Panc1 (cell line): ENCODE data around the gene ATXN1. TPM values are rescaled to one million over a fixed set of nuclear protein-coding genes. Genes with fewer than 3 reads are reported as not detected.
"Not testable (repeated sequence)": the region's sequence is repeated elsewhere in the genome, so short reads cannot be mapped to it uniquely, and the experiment has no call there.

ENCODE experiments used
- ATAC-seq: fragments of 200-7000 bp; cut with Tn5 transposase; 2 replicates; pipeline ENCODE4 v1.9.1; 2020; ENCODE audit warnings: mild to moderate bottlenecking, moderate library complexity
- BruUV-seq: library from RNA; stranded (reverse); fragments of 400-500 nt; replicated peaks from 2 replicates; lab custom pipeline; 2021; lab: Mats Ljungman, UMichigan
- CTCF ChIA-PET: fragments of 300-600 bp; sonication (Branson Sonifier 250); formaldehyde crosslinking; loops from one replicate; lab custom pipeline; 2022; ENCODE audit warnings: antibody characterized with exemption; lab: Charles Lee
- POLR2A ChIA-PET: fragments of 300-600 bp; sonication (Branson Sonifier 250); formaldehyde crosslinking; loops from one replicate; lab custom pipeline; 2022; ENCODE audit warnings: antibody characterized with exemption; lab: Charles Lee
- DNase-seq: peaks from one replicate; pipeline ENCODE4 v3.0.0-alpha.2; 2010; ENCODE audit warnings: low read depth, low spot score
- H3K27ac ChIP-seq: 2 replicates; pipeline ENCODE4 v1.5.1; 2011; ENCODE audit warnings: mild to moderate bottlenecking, low read length, inconsistent platforms
- H3K27me3 ChIP-seq: fragments of 200-500 bp; sonication (Bioruptor generic); 2 replicates; pipeline ENCODE4 v1.6.0; 2014; ENCODE audit warnings: low read length, inconsistent platforms; ENCODE audit not compliant: control insufficient read depth, insufficient read depth
- H3K36me3 ChIP-seq: fragments of 200-500 bp; sonication (Bioruptor generic); 2 replicates; pipeline ENCODE4 v1.5.1; 2014; ENCODE audit warnings: inconsistent platforms, mild to moderate bottlenecking, low read length, moderate library complexity; ENCODE audit not compliant: control insufficient read depth, insufficient read depth
- H3K4me1 ChIP-seq: 2 replicates; pipeline ENCODE4 v1.5.1; 2011; ENCODE audit warnings: inconsistent platforms, mild to moderate bottlenecking, low read length, moderate library complexity; ENCODE audit not compliant: control insufficient read depth, insufficient read depth
- H3K4me3 ChIP-seq, 2 experiments: 2 replicates each; pipeline ENCODE4 v1.5.1; 2011 to 2012; ENCODE audit warnings: low read depth in 2 of 2, low read length in 2 of 2, mild to moderate bottlenecking in 2 of 2, inconsistent platforms in 1 of 2, moderate library complexity in 1 of 2
- H3K9me3 ChIP-seq: fragments of 200-500 bp; sonication (Bioruptor generic); 2 replicates; pipeline ENCODE4 v1.5.1; 2014; ENCODE audit warnings: low read depth, mild to moderate bottlenecking, inconsistent platforms, low read length, moderate library complexity; ENCODE audit not compliant: control insufficient read depth, insufficient read depth
- POLR2AphosphoS5 ChIP-seq: IDR thresholded peaks from 2 replicates; pipeline ENCODE4 v1.6.1; 2012; ENCODE audit warnings: mild to moderate bottlenecking, low read depth, low read length, moderate library complexity
- SIN3A ChIP-seq: IDR thresholded peaks from 2 replicates; pipeline ENCODE4 v1.6.1; 2012; ENCODE audit warnings: low read depth, mild to moderate bottlenecking, low read length, moderate library complexity, borderline replicate concordance; ENCODE audit not compliant: insufficient read depth
- TCF7L2 ChIP-seq: IDR thresholded peaks from 2 replicates; pipeline ENCODE4 v1.6.1; 2011; ENCODE audit warnings: mild to moderate bottlenecking, low read depth, low read length, inconsistent platforms
- in situ Hi-C: cut with HindIII; loops from 2 replicates; pipeline ENCODE4 v1.10.0; 2016; ENCODE audit warnings: low sequenced_read_pairs, low pct_unique_long_range_greater_than_20kb
- intact Hi-C: fragments of 100-400 bp; cut with micrococcal nuclease; formaldehyde crosslinking; loops from one replicate; pipeline ENCODE4 v1.10.0; 2022; ENCODE audit not compliant: unreplicated experiment
- total RNA-seq: library from RNA; stranded (reverse); gene quantifications from one replicate; pipeline ENCODE4 v1.2.1, GENCODE V29; 2021; ENCODE audit not compliant: unreplicated experiment
- TF ChIP-seq, protein P1 (sequence below), 2 experiments: IDR thresholded peaks; 2 replicates each; pipeline ENCODE4 v1.6.1; 2011 to 2012; ENCODE audit warnings: low read depth in 2 of 2, control low read depth in 1 of 2, low read length in 1 of 2, mild to moderate bottlenecking in 1 of 2, moderate library complexity in 1 of 2; ENCODE audit not compliant: insufficient read depth in 1 of 2
- TF ChIP-seq, protein P2 (sequence below): fragments of 450-650 bp; IDR thresholded peaks from 2 replicates; pipeline ENCODE4 v1.5.1; 2017; ENCODE audit warnings: mild to moderate bottlenecking

ATXN1 gene
- total RNA-seq, 1 experiment from 2014 or later: 67.1 TPM

DNA sequence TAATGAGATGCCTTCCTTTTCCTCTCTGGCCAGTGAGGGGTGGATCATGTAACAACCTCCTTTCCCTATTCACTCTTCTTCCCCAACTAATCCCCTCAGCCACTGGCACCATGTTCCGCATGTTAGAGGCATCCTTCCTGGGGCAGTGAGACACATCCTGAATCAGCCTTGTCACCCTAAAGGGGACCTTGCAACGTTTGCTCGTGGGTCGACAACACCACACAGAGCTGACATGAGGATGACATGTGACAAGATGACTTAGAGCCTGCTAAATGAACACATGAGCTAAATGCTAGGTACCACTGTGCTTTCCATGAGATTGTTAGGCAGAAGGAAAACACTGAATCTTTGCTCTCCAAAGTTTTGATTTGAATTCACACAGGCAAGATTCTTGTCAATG, 129.2 kb downstream of the ATXN1 start:
- Histone ChIP-seq H3K4me1 (peaks cover 9% of the 10 kb centered on the region), H3K9me3 (no peaks in the 10 kb centered on the region), H3K36me3 (no peaks in the 10 kb centered on the region), H3K4me3 (no peak overlapping the region), H3K27ac (no peak overlapping the region), H3K27me3 (no peaks in the 10 kb centered on the region)
- ATAC-seq (no peak), DNase-seq (no peak)
- ChIA-PET CTCF (no interaction called here), POLR2A (no interaction called here)
- no TSS peak for BruUV-seq
- in situ Hi-C loops: no loop called here
- TF ChIP-seq SIN3A (no peak), POLR2AphosphoS5 (no peak), TCF7L2 (no peak)
- TF ChIP-seq, protein P1, sequence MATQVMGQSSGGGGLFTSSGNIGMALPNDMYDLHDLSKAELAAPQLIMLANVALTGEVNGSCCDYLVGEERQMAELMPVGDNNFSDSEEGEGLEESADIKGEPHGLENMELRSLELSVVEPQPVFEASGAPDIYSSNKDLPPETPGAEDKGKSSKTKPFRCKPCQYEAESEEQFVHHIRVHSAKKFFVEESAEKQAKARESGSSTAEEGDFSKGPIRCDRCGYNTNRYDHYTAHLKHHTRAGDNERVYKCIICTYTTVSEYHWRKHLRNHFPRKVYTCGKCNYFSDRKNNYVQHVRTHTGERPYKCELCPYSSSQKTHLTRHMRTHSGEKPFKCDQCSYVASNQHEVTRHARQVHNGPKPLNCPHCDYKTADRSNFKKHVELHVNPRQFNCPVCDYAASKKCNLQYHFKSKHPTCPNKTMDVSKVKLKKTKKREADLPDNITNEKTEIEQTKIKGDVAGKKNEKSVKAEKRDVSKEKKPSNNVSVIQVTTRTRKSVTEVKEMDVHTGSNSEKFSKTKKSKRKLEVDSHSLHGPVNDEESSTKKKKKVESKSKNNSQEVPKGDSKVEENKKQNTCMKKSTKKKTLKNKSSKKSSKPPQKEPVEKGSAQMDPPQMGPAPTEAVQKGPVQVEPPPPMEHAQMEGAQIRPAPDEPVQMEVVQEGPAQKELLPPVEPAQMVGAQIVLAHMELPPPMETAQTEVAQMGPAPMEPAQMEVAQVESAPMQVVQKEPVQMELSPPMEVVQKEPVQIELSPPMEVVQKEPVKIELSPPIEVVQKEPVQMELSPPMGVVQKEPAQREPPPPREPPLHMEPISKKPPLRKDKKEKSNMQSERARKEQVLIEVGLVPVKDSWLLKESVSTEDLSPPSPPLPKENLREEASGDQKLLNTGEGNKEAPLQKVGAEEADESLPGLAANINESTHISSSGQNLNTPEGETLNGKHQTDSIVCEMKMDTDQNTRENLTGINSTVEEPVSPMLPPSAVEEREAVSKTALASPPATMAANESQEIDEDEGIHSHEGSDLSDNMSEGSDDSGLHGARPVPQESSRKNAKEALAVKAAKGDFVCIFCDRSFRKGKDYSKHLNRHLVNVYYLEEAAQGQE (IDR thresholded peaks at IDR 0.05; ENCODE audit: insufficient read depth in 1 of 2, low read depth in 2 of 2, low read length in 1 of 2): no peak
- TF ChIP-seq, protein P2, sequence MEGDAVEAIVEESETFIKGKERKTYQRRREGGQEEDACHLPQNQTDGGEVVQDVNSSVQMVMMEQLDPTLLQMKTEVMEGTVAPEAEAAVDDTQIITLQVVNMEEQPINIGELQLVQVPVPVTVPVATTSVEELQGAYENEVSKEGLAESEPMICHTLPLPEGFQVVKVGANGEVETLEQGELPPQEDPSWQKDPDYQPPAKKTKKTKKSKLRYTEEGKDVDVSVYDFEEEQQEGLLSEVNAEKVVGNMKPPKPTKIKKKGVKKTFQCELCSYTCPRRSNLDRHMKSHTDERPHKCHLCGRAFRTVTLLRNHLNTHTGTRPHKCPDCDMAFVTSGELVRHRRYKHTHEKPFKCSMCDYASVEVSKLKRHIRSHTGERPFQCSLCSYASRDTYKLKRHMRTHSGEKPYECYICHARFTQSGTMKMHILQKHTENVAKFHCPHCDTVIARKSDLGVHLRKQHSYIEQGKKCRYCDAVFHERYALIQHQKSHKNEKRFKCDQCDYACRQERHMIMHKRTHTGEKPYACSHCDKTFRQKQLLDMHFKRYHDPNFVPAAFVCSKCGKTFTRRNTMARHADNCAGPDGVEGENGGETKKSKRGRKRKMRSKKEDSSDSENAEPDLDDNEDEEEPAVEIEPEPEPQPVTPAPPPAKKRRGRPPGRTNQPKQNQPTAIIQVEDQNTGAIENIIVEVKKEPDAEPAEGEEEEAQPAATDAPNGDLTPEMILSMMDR: no peak
- intact Hi-C loops: no loop called here

DNA sequence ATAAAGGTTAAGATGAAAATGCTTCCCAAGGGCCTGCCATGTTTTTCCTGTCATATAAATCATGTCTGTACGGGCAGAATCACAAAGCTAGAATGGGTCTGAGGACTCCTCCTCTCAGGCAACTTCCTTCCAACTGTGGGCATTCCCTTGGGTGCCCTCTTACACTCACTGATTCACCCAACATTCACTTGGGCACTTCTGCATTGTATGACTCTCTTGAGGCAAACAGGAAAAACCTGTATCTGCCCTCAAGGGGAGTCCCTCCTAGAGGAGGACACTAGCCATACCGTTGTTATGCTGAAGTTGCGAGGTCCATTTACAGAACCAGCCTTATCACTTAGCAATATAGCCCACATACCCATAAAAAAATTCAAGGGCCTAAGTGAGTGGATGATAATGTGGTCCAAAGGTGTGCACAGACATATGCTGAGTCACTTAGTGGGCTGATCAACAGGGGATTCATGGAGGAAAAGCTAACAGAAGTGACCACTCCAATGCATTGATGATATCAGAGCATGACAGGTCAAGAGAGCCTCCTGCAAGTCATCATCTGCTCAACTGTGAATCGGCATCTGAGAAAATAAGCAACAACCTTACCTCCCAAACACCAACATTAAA, 131.1 kb downstream of the ATXN1 start:
- no peaks in the 10 kb centered on the region for H3K9me3 ChIP-seq
- no TSS peak for BruUV-seq
- H3K4me1 ChIP-seq: peaks cover 12% of the 10 kb centered on the region
- ChIA-PET POLR2A (no interaction called here), CTCF (no interaction called here)
- DNase-seq (no peak), ATAC-seq (no peak)
- H3K27ac ChIP-seq: no peak overlapping the region
- intact Hi-C loops (no loop called here), in situ Hi-C loops (no loop called here)
- TF ChIP-seq TCF7L2 (no peak), SIN3A (no peak), POLR2AphosphoS5 (no peak)
- TF ChIP-seq, protein P2: no peak
- TF ChIP-seq, protein P1 (IDR thresholded peaks at IDR 0.05; ENCODE audit: insufficient read depth in 1 of 2, low read depth in 2 of 2, low read length in 1 of 2): no peak
- no peak overlapping the region for H3K4me3 ChIP-seq
- H3K27me3 ChIP-seq: no peaks in the 10 kb centered on the region
- no peaks in the 10 kb centered on the region for H3K36me3 ChIP-seq

DNA sequence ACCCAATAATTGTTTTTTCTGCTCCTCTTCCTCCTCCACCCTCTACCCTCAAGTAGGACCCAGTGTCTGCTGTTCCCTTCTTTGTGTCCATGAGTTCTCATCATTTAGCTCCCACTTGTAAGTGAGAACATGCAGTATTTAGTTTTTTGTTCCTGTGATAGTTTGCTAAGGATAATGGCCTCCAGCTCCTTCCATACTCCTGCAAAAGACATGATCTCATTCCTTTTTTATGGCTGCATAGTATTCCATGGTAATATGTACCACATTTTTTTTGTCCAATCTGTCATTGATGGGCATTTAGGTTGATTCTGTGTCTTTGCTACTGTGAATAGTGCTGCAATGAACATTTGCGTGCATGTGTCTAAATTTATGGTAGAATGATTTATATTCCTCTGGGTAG, 132.7 kb downstream of the ATXN1 start:
- CTCF ChIA-PET: not testable (repeated sequence)

More for the DNA sequence above, 132.7 kb downstream of the ATXN1 start:
- ATAC-seq, H3K9me3 ChIP-seq, DNase-seq, H3K27me3 ChIP-seq, H3K4me3 ChIP-seq, intact Hi-C loops, in situ Hi-C loops, H3K27ac ChIP-seq, POLR2A ChIA-PET, H3K36me3 ChIP-seq, BruUV-seq: not testable (repeated sequence)
- peaks cover 16% of the 10 kb centered on the region for H3K4me1 ChIP-seq
